Neural cell (in vitro differentiated cells): ENCODE data around the gene NINJ1. TPM values are rescaled to one million over a fixed set of nuclear protein-coding genes. Genes with fewer than 3 reads are reported as not detected.

Experiments used
- H2AFZ ChIP-seq: fragments of 200-600, 300-800 bp; sonication (generic), shearing (Covaris generic); 2 replicates; pipeline ENCODE4 v1.6.0; 2014; ENCODE audit warnings: low read depth, mild to moderate bottlenecking, antibody characterized with exemption, low read length, moderate library complexity
- H3F3A ChIP-seq: fragments of 200-600 bp; shearing (Covaris generic); 2 replicates; pipeline ENCODE4 v1.6.1; 2016; ENCODE audit warnings: mild to moderate bottlenecking, moderate library complexity, mixed read lengths, antibody characterized with exemption, low read length; ENCODE audit not compliant: insufficient read depth, poor library complexity, severe bottlenecking
- H3K27ac ChIP-seq: fragments of 200-600, 300-800 bp; sonication (generic), shearing (Covaris generic); 2 replicates; pipeline ENCODE4 v1.5.1; 2014; ENCODE audit warnings: mild to moderate bottlenecking, low read length, moderate library complexity
- H3K27me3 ChIP-seq: fragments of 300-800, 200-600 bp; sonication (generic), shearing (Covaris generic); 2 replicates; pipeline ENCODE4 v1.6.0; 2014; ENCODE audit warnings: mild to moderate bottlenecking, low read depth, low read length, moderate library complexity; ENCODE audit not compliant: insufficient read depth
- H3K36me3 ChIP-seq: fragments of 300-800, 200-600 bp; sonication (generic), shearing (Covaris generic); 2 replicates; pipeline ENCODE4 v1.5.1; 2014; ENCODE audit warnings: mild to moderate bottlenecking, antibody characterized with exemption, low read length, moderate library complexity; ENCODE audit not compliant: insufficient read depth
- H3K4me2 ChIP-seq: fragments of 300-800, 200-600 bp; sonication (generic), shearing (Covaris generic); 2 replicates; pipeline ENCODE4 v1.6.0; 2014; ENCODE audit warnings: mild to moderate bottlenecking, low read length
- H3K4me3 ChIP-seq: fragments of 300-800, 200-600 bp; sonication (generic), shearing (Covaris generic); 2 replicates; pipeline ENCODE4 v1.5.1; 2014; ENCODE audit warnings: mild to moderate bottlenecking, low read length, moderate library complexity
- H3K79me2 ChIP-seq: fragments of 200-600 bp; shearing (Covaris generic); replicated peaks from 2 replicates; pipeline ENCODE4 v1.6.0; 2014; ENCODE audit warnings: mild to moderate bottlenecking, low read length, moderate library complexity; ENCODE audit not compliant: insufficient read depth
- H3K9ac ChIP-seq: fragments of 300-800, 200-600 bp; sonication (generic), shearing (Covaris generic); 2 replicates; pipeline ENCODE4 v1.6.1; 2016; ENCODE audit warnings: mild to moderate bottlenecking, low read length, mixed read lengths
- H3K9me2 ChIP-seq: fragments of 200-600 bp; shearing (Covaris generic); 2 replicates; pipeline ENCODE4 v1.6.1; 2016; ENCODE audit warnings: mild to moderate bottlenecking, low read length, mixed read lengths; ENCODE audit not compliant: insufficient read depth
- H3K9me3 ChIP-seq: fragments of 200-600, 300-800 bp; sonication (generic), shearing (Covaris generic); 2 replicates; pipeline ENCODE4 v1.6.1; 2016; ENCODE audit warnings: mild to moderate bottlenecking, mixed run types, low read length, moderate library complexity, mixed read lengths
- H4K20me1 ChIP-seq: fragments of 200-600 bp; shearing (Covaris generic); 2 replicates; pipeline ENCODE4 v1.6.1; 2016; ENCODE audit warnings: mild to moderate bottlenecking, mixed run types; ENCODE audit not compliant: insufficient read depth
- CTCF ChIP-seq: fragments of 450-650 bp; IDR thresholded peaks from 2 replicates; pipeline ENCODE4 v1.5.1; 2014; ENCODE audit warnings: antibody characterized with exemption, mild to moderate bottlenecking, moderate library complexity; ENCODE audit not compliant: poor library complexity, severe bottlenecking
- EP300 ChIP-seq: fragments of 450-650 bp; conservative IDR thresholded peaks from 2 replicates; pipeline ENCODE4 v1.6.1; 2014; ENCODE audit warnings: antibody characterized with exemption, mild to moderate bottlenecking, moderate library complexity; ENCODE audit not compliant: poor library complexity, severe bottlenecking
- EZH2 ChIP-seq: fragments of 200-600, 300-800 bp; shearing (Covaris generic), sonication (generic); IDR thresholded peaks from 2 replicates; pipeline ENCODE4 v1.6.1; 2014; ENCODE audit warnings: antibody characterized with exemption, low read length, borderline replicate concordance, mild to moderate bottlenecking; ENCODE audit not compliant: insufficient read depth, poor library complexity, severe bottlenecking
- MXI1 ChIP-seq: fragments of 450-650 bp; conservative IDR thresholded peaks from 2 replicates; pipeline ENCODE4 v1.6.1; 2014; ENCODE audit warnings: antibody characterized with exemption, mild to moderate bottlenecking; ENCODE audit not compliant: poor library complexity, severe bottlenecking
- POLR2AphosphoS5 ChIP-seq: IDR thresholded peaks from 2 replicates; pipeline ENCODE4 v1.6.1; 2012
- RAD21 ChIP-seq: fragments of 450-650 bp; conservative IDR thresholded peaks from 2 replicates; pipeline ENCODE4 v1.6.1; 2014; ENCODE audit warnings: antibody characterized with exemption, mild to moderate bottlenecking, moderate library complexity
- REST ChIP-seq: IDR thresholded peaks from 2 replicates; pipeline ENCODE4 v1.6.1; 2012; ENCODE audit warnings: borderline replicate concordance
- SMC3 ChIP-seq: fragments of 450-650 bp; conservative IDR thresholded peaks from 2 replicates; pipeline ENCODE4 v1.6.1; 2014; ENCODE audit warnings: antibody characterized with exemption, mild to moderate bottlenecking, moderate library complexity; ENCODE audit not compliant: poor library complexity
- TAF1 ChIP-seq: IDR thresholded peaks from 2 replicates; pipeline ENCODE4 v1.6.1; 2012; ENCODE audit warnings: low read depth
- polyA plus RNA-seq: library from polyadenylated mRNA; depleted of rRNA; stranded (reverse); fragments of >200 nt; gene quantifications from 2 replicates; pipeline ENCODE4 v1.2.3, GENCODE V29; 2014

The NINJ1 gene
- polyA plus RNA-seq, 1 donor from 2014 or later = 2.7 TPM

- H3K9me3 ChIP-seq = no peaks in the 10 kb centered on the region
- no peaks in the 10 kb centered on the region for H3K9me2 ChIP-seq
- H3K36me3 ChIP-seq = no peaks in the 10 kb centered on the region
- TF ChIP-seq RAD21 (no peak), TAF1 (no peak), EP300 (no peak), EZH2 (no peak), CTCF (no peak)
- no peak overlapping the region for H3K9ac ChIP-seq
- no peak overlapping the region for H2AFZ ChIP-seq
- H3F3A ChIP-seq = no peaks in the 10 kb centered on the region
- H3K4me2 ChIP-seq = no peak overlapping the region
- H3K27ac ChIP-seq = no peak overlapping the region
- no peaks in the 10 kb centered on the region for H3K27me3 ChIP-seq
- H4K20me1 ChIP-seq = no peaks in the 10 kb centered on the region
- H3K79me2 ChIP-seq = no peaks in the 10 kb centered on the region
- H3K4me3 ChIP-seq = no peak overlapping the region
Observed at GRCh38 chr9:93107825-93108161, 26.3 kb downstream of the NINJ1 start.

GRCh38 chr9:93107151-93107824 is 26.8 kb downstream of the NINJ1 start:
- no peaks in the 10 kb centered on the region for H3K9me3 ChIP-seq
- H3K27me3 ChIP-seq = no peaks in the 10 kb centered on the region
- no peak overlapping the region for H3K27ac ChIP-seq
- H3F3A ChIP-seq = no peaks in the 10 kb centered on the region
- no peak overlapping the region for H2AFZ ChIP-seq
- H3K4me3 ChIP-seq = no peak overlapping the region
- no peaks in the 10 kb centered on the region for H3K36me3 ChIP-seq
- H4K20me1 ChIP-seq = no peaks in the 10 kb centered on the region
- no peak overlapping the region for H3K9ac ChIP-seq
- H3K79me2 ChIP-seq = no peaks in the 10 kb centered on the region
- H3K9me2 ChIP-seq = no peaks in the 10 kb centered on the region
- H3K4me2 ChIP-seq = no peak overlapping the region
- TF ChIP-seq EP300 = no peak
- no peak for TF ChIP-seq SMC3
- no peak for TF ChIP-seq REST
- no peak for TF ChIP-seq CTCF
- TF ChIP-seq MXI1 = no peak
- no peak for TF ChIP-seq RAD21
- TF ChIP-seq TAF1 = no peak
- no peak for TF ChIP-seq EZH2
- TF ChIP-seq POLR2AphosphoS5 = no peak
